GM12872 (cell line): Measurements from ENCODE around the gene ALG11.

ENCODE experiments used
- TF ChIP-seq, protein P1 (sequence below): IDR thresholded peaks from 3 replicates; pipeline ENCODE4 v1.5.1; 2011; ENCODE audit warnings: low read depth, mild to moderate bottlenecking, low read length, moderate library complexity; ENCODE audit not compliant: insufficient read depth

Gene ALG11

DNA sequence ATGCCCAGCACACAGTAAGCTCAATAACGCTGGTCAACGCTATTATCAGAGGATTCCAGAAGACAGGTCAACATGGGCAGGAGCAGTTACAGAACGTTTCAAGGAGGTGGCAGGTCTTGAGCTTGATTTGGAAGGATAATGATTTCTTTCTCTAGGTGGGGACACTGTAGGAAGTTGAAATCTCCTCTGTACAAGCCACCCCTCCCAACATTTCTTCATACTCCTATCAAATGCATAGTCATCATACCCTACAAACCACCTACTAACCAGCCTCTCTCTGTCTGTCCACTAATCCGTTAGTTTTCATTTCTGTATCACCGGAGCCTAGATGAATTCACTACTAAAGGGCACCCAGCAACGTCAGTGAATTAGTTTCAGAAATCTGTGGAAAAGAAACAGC lies 2.3 kb upstream of the ALG11 start:
- TF ChIP-seq, protein P1, sequence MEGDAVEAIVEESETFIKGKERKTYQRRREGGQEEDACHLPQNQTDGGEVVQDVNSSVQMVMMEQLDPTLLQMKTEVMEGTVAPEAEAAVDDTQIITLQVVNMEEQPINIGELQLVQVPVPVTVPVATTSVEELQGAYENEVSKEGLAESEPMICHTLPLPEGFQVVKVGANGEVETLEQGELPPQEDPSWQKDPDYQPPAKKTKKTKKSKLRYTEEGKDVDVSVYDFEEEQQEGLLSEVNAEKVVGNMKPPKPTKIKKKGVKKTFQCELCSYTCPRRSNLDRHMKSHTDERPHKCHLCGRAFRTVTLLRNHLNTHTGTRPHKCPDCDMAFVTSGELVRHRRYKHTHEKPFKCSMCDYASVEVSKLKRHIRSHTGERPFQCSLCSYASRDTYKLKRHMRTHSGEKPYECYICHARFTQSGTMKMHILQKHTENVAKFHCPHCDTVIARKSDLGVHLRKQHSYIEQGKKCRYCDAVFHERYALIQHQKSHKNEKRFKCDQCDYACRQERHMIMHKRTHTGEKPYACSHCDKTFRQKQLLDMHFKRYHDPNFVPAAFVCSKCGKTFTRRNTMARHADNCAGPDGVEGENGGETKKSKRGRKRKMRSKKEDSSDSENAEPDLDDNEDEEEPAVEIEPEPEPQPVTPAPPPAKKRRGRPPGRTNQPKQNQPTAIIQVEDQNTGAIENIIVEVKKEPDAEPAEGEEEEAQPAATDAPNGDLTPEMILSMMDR: no peak

DNA sequence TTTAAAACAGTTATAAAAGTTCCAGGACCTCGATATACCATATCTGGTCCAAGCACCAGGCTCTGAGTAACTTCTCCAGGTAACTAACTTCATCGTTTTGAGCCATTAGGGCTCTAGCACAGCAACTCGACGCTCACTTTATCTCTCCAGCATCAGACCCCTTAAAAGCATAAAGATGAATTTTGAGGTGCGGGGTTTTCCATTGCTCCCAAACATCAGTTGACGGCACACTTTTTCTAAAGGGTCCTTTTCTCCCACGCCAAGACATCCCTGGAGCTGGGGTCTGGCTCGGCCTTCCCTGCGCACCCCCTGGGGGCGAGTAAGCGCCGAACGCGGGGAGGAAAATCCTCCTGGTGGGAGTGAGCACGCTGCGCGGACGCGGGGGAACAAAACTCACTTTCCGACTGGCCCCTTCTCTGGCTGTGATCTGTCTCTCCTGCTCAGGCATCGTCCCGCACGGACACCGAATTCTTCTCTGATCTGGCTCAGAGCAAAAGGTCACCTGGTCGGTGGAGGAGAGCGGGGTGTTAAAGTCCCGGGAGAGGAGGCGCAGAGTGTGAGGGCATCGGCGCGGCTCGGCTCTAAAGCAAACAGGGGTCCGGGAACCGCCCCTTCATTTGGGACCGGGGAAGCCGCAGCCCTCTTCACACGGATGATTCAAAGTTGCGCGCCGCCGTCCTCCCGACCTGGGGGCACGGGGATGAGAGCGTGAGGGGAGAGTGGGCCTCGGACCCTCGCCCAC lies 1.1 kb upstream of the ALG11 start, which contains the start of gene ATP7B:
Gene ATP7B, minus strand, starts transcription at position 561 of the 742 bp plus-strand sequence. Its CDS starts 113 bp downstream, at position 448.
- TF ChIP-seq, protein P1: 0 out of 3 replicates have a peak, but pooled peaks have one; percentile 10

DNA sequence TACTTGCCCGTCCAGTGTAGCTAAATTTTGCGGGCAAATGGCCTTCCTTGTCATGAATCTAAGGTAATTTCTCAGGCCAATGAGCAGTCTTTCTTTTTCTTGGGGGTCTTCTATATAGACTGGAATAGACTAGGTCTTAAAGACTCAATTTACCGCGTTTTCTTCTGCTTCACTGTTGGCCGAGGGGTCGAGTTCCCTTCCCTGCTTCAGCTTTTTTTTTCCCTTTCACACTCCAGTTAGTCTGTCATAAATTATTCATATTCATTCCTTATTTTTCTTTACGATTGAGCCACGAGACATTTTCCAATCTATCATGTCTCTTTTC lies 276 bp downstream of the ALG11 start:
- TF ChIP-seq, protein P1: no peak

- TF ChIP-seq, protein P1: no peak
Observed at GRCh38 chr13:52016296-52016695, 4.1 kb downstream of the ALG11 start.

DNA sequence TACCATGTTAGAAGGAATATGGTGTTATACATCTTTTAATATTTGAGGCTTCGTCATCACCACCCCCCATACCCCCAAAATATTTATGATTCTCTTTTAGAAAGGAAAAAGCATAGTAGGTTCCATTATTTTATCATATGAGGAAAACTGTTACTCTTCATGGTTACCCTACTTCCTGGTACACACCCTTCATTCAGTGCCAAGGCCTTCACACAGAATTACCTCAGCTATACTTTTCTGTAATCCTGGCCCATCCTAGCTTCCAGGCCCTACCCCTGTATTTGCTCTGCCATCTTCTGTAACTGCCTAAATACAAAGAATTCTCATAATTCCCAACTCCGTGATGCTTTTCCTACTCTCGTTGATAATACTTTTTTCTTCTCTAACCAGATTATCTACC lies 8.0 kb downstream of the ALG11 start:
- TF ChIP-seq, protein P1: no peak

- TF ChIP-seq, protein P1: no peak
Observed at GRCh38 chr13:52022356-52022755, 10.2 kb downstream of the ALG11 start.

DNA sequence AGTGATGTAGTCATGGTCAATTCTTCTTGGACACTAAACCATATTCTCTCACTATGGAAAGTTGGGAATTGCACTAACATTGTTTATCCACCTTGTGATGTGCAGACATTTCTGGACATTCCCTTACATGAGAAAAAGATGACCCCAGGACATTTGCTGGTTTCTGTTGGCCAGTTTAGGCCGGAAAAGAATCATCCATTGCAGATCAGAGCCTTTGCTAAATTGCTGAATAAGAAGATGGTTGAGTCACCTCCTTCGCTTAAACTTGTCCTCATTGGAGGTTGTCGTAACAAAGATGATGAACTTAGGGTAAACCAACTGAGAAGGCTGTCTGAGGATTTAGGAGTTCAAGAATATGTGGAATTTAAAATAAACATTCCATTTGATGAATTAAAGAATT lies 12.3 kb downstream of the ALG11 start, which contains the start of gene UTP14C:
Gene UTP14C, plus strand, starts transcription at position 211 of the 400 bp plus-strand sequence. CDS start 4,114 bp downstream, outside the sequence.
- TF ChIP-seq, protein P1: no peak
